HepG2 (cell line): ENCODE data around the gene FOSB. TPM values are rescaled to one million over a fixed set of nuclear protein-coding genes. Genes with fewer than 3 reads are reported as not detected.
A peak's percentile ranks its signal among the peaks of the same experiment; 100 is the strongest.

Experiments
- ARNT ChIP-seq: fragments of 450-650 bp; IDR thresholded peaks from 2 replicates; pipeline ENCODE4 v1.6.1; 2017
- BCL3 ChIP-seq: sonication (generic); formaldehyde crosslinking; IDR thresholded peaks from 2 replicates; pipeline ENCODE4 v1.5.1; 2020; ENCODE audit warnings: mild to moderate bottlenecking, missing genetic modification reagents, moderate library complexity
- CEBPB ChIP-seq: IDR thresholded peaks from 2 replicates; pipeline ENCODE4 v1.6.1; 2011; ENCODE audit warnings: low read depth, low read length, improper control_type of control experiment, borderline replicate concordance
- FOXA1 ChIP-seq, 2 experiments: fragments of 450-650 bp in 1 of 2; sonication (generic) in 1 of 2; formaldehyde crosslinking in 1 of 2; IDR thresholded peaks; 2 replicates each; pipeline versions ENCODE4 v1.4.0 to v1.6.1; 2016 to 2020; ENCODE audit warnings: missing genetic modification reagents in 1 of 2
- GTF2F1 ChIP-seq: fragments of 150-350 bp; IDR thresholded peaks from 2 replicates; pipeline ENCODE4 v1.6.1; 2014; ENCODE audit warnings: low read length
- KLF13 ChIP-seq: sonication (generic); formaldehyde crosslinking; IDR thresholded peaks from 2 replicates; pipeline ENCODE4 v1.4.0; 2020; ENCODE audit warnings: mild to moderate bottlenecking, missing genetic modification reagents
- MAF1 ChIP-seq: sonication (generic); formaldehyde crosslinking; IDR thresholded peaks from 2 replicates; pipeline ENCODE4 v1.5.0; 2020; ENCODE audit warnings: missing genetic modification reagents, borderline replicate concordance
- NCOR1 ChIP-seq: fragments of 200-600 bp; sonication (generic); IDR thresholded peaks from 2 replicates; pipeline ENCODE4 v1.7.0; 2017; ENCODE audit warnings: antibody characterized with exemption, low read length, borderline replicate concordance
- PRPF4 ChIP-seq: fragments of 200-400 bp; formaldehyde crosslinking; IDR thresholded peaks from 2 replicates; pipeline ENCODE4 v1.6.1; 2016; ENCODE audit warnings: low read length, low read depth; ENCODE audit not compliant: poor library complexity, severe bottlenecking
- RCOR2 ChIP-seq: IDR thresholded peaks from 2 replicates; pipeline ENCODE4 v1.6.1; 2016; ENCODE audit warnings: missing biosample characterization, missing genetic modification reagents
- REPIN1 ChIP-seq: sonication (generic); formaldehyde crosslinking; IDR thresholded peaks from 2 replicates; pipeline ENCODE4 v1.8.0; 2022; ENCODE audit warnings: missing genetic modification reagents, low read depth, mild to moderate bottlenecking, borderline replicate concordance
- SAP130 ChIP-seq: IDR thresholded peaks from 2 replicates; pipeline ENCODE4 v1.6.1; 2016; ENCODE audit warnings: low read depth
- SCMH1 ChIP-seq: sonication (generic); formaldehyde crosslinking; IDR thresholded peaks from 2 replicates; pipeline ENCODE4 v1.9.0; 2021; ENCODE audit warnings: missing genetic modification reagents, mild to moderate bottlenecking, borderline replicate concordance
- SETDB1 ChIP-seq: sonication (generic); formaldehyde crosslinking; IDR thresholded peaks from 2 replicates; pipeline ENCODE4 v1.5.1; 2020; ENCODE audit warnings: missing genetic modification reagents, mild to moderate bottlenecking, borderline replicate concordance
- SRSF9 ChIP-seq: fragments of 200-400 bp; formaldehyde crosslinking; IDR thresholded peaks from 2 replicates; pipeline ENCODE4 v1.6.1; 2018; ENCODE audit warnings: borderline replicate concordance, mild to moderate bottlenecking, low read depth, low read length; ENCODE audit not compliant: insufficient read depth, poor library complexity, severe bottlenecking
- SYNCRIP ChIP-seq: fragments of 200-400 bp; formaldehyde crosslinking; IDR thresholded peaks from 2 replicates; pipeline ENCODE4 v1.6.1; 2018; ENCODE audit warnings: mild to moderate bottlenecking, low read depth, low read length; ENCODE audit not compliant: insufficient read depth
- TRIM24 ChIP-seq: sonication (generic); formaldehyde crosslinking; IDR thresholded peaks from 2 replicates; pipeline ENCODE4 v1.8.0; 2022; ENCODE audit warnings: mild to moderate bottlenecking, missing genetic modification reagents
- ZHX1 ChIP-seq: sonication (generic); formaldehyde crosslinking; IDR thresholded peaks from 2 replicates; pipeline ENCODE4 v1.8.1; 2022; ENCODE audit warnings: low read depth, mild to moderate bottlenecking, missing genetic modification reagents
- ZNF180 ChIP-seq: sonication (generic); formaldehyde crosslinking; IDR thresholded peaks from 2 replicates; pipeline ENCODE4 v1.4.0; 2020; ENCODE audit warnings: low read depth, missing genetic modification reagents, borderline replicate concordance
- ZNF224 ChIP-seq: sonication (generic); formaldehyde crosslinking; IDR thresholded peaks from 2 replicates; pipeline ENCODE4 v1.5.0; 2020; ENCODE audit warnings: mild to moderate bottlenecking, missing genetic modification reagents
- ZNF331 ChIP-seq: sonication (generic); formaldehyde crosslinking; IDR thresholded peaks from 2 replicates; pipeline ENCODE4 v1.4.0; 2020; ENCODE audit warnings: missing genetic modification reagents
- ZNF547 ChIP-seq: sonication (generic); formaldehyde crosslinking; IDR thresholded peaks from 2 replicates; pipeline ENCODE4 v1.5.1; 2020; ENCODE audit warnings: mild to moderate bottlenecking, missing genetic modification reagents
- ZNF747 ChIP-seq: sonication (generic); formaldehyde crosslinking; IDR thresholded peaks from 2 replicates; pipeline ENCODE4 v1.8.1; 2023; ENCODE audit warnings: missing genetic modification reagents, mild to moderate bottlenecking, borderline replicate concordance
- ZNF75D ChIP-seq: sonication (generic); formaldehyde crosslinking; IDR thresholded peaks from 2 replicates; pipeline ENCODE4 v1.8.1; 2023; ENCODE audit warnings: missing genetic modification reagents, mild to moderate bottlenecking, borderline replicate concordance
- ZNF772 ChIP-seq: sonication (generic); formaldehyde crosslinking; IDR thresholded peaks from 2 replicates; pipeline ENCODE4 v1.5.0; 2020; ENCODE audit warnings: mild to moderate bottlenecking, missing genetic modification reagents
- ZZZ3 ChIP-seq: sonication (generic); formaldehyde crosslinking; IDR thresholded peaks from 2 replicates; pipeline ENCODE4 v1.4.0; 2020; ENCODE audit warnings: missing genetic modification reagents, mild to moderate bottlenecking, borderline replicate concordance
- polyA plus RNA-seq, 8 experiments: library from polyadenylated mRNA; depleted of rRNA in 3 of 8; stranded (reverse) in 7 of 8; unstranded in 1 of 8; fragments of >200 nt; fragmentation: Illumina TruSeq in 4 of 8; extraction: Trizol in 4 of 8; gene quantifications; 2 replicates each; pipeline versions ENCODE4 v1.2.1 to v1.2.3, GENCODE V29; 2011 to 2016; ENCODE audit warnings: low read depth in 4 of 8, missing spikeins in 1 of 8, mixed read lengths in 1 of 8; ENCODE audit not compliant: insufficient read depth in 1 of 8
- total RNA-seq, 5 experiments: library from RNA; depleted of rRNA; stranded (reverse); fragments of >200 nt; fragmentation: Illumina TruSeq; extraction: Trizol; gene quantifications; 2 replicates each; pipeline ENCODE4 v1.2.3, GENCODE V29; 2016; ENCODE audit warnings: low read depth in 1 of 5

The FOSB gene
- total and polyA plus RNA-seq, 2 of the 13 experiments (the other 11 are each of a cell fraction or from before 2014, with no cell fraction given) = 2.8 to 6.0 TPM

- TF ChIP-seq ZNF180 (CRISPR knock-in tag) (no peak), ZNF747 (CRISPR knock-in tag) (peak; percentile 68), ZNF75D (CRISPR knock-in tag) (no peak), SRSF9 (no peak), BCL3 (CRISPR knock-in tag) (no peak; the same call in 1 of the 2 replicates), SYNCRIP (no peak), ZHX1 (peak; percentile 85), MAF1 (no peak), FOXA1 (IDR thresholded peaks at IDR 0.05) (no peak), FOXA1 (CRISPR knock-in tag; IDR thresholded peaks at IDR 0.05) (peak; percentile 31; the same call in 1 of the 2 replicates), RCOR2 (CRISPR knock-in tag) (no peak), ZNF547 (no peak; the same call in 1 of the 2 replicates), ZNF331 (0 out of 2 replicates have a peak, but pooled peaks have one; percentile 17), ARNT (no peak), SAP130 (CRISPR knock-in tag) (peak; percentile 97), GTF2F1 (no peak), CEBPB (no peak), TRIM24 (CRISPR knock-in tag) (no peak), ZZZ3 (CRISPR knock-in tag) (no peak), PRPF4 (no peak), NCOR1 (peak; percentile 49; the same call in 1 of the 2 replicates), SCMH1 (no peak), ZNF224 (CRISPR knock-in tag) (no peak), REPIN1 (CRISPR knock-in tag) (no peak; the same call in 1 of the 2 replicates), SETDB1 (no peak), KLF13 (CRISPR knock-in tag) (no peak), ZNF772 (CRISPR knock-in tag) (peak; percentile 87)
Measured at GRCh38 chr19:45469132-45469944, 1.5 kb downstream of the FOSB start (continued).
